Iris pigment epithelial cell (primary cell): ENCODE measurements around the gene EIF2B4.
"Not testable (repeated sequence)": the region's sequence is repeated elsewhere in the genome, so short reads cannot be mapped to it uniquely, and the experiment has no call there.

Source experiments
- DNase-seq: peaks from one replicate; pipeline ENCODE4 v3.0.0-alpha.2; 2011; ENCODE audit warnings: low read depth

Gene EIF2B4

GRCh38 chr2:27377618-27378095 is 7.5 kb upstream of the EIF2B4 start:
- DNase-seq: no peak

- DNase-seq: no peak
Observed at GRCh38 chr2:27376866-27377617, 6.9 kb upstream of the EIF2B4 start.

- DNase-seq: no peak
Observed at GRCh38 chr2:27376151-27376865, 6.2 kb upstream of the EIF2B4 start.

- no peak for DNase-seq
Observed at GRCh38 chr2:27375513-27376099, 5.5 kb upstream of the EIF2B4 start.

GRCh38 chr2:27373567-27373966 is 3.4 kb upstream of the EIF2B4 start:
- no peak for DNase-seq

GRCh38 chr2:27372937-27373336 is 2.8 kb upstream of the EIF2B4 start:
- DNase-seq: no peak

- DNase-seq: peak; percentile 75
Observed at GRCh38 chr2:27370816-27371620, 880 bp upstream of the EIF2B4 start.

GRCh38 chr2:27369471-27370025 is 590 bp downstream of the EIF2B4 start:
- peak; percentile 58 for DNase-seq

- no peak for DNase-seq
Observed at GRCh38 chr2:27363933-27364332, 6.2 kb downstream of the EIF2B4 start.

- no peak for DNase-seq
Observed at GRCh38 chr2:27362678-27363420, 7.3 kb downstream of the EIF2B4 start.

GRCh38 chr2:27356382-27357181 is 13.6 kb downstream of the EIF2B4 start, which contains the start of gene GTF3C2:
Gene GTF3C2, minus strand, starts transcription at chr2:27356764. Its CDS starts 13,210 bp downstream, at chr2:27343554.
- DNase-seq: peak; percentile 97

- DNase-seq: peak; percentile 70
Observed at GRCh38 chr2:27356056-27356381, 14.1 kb downstream of the EIF2B4 start.

- DNase-seq: no peak
Observed at GRCh38 chr2:27354597-27354927, 15.6 kb downstream of the EIF2B4 start.

- DNase-seq: peak; percentile 80
Observed at GRCh38 chr2:27353762-27354596, 16.2 kb downstream of the EIF2B4 start.

GRCh38 chr2:27353386-27353761 is 16.8 kb downstream of the EIF2B4 start:
- DNase-seq: not testable (repeated sequence)

GRCh38 chr2:27351802-27352598 is 18.1 kb downstream of the EIF2B4 start:
- DNase-seq: no peak

- DNase-seq: no peak
Observed at GRCh38 chr2:27350106-27350693, 19.9 kb downstream of the EIF2B4 start.

GRCh38 chr2:27347641-27348040 is 22.5 kb downstream of the EIF2B4 start:
- DNase-seq: no peak
